Esophagus squamous epithelium (tissue), 4 donors: ENCODE results near the gene PRKACG.

Source experiments
- POLR2A ChIP-seq, 4 donors: fragments of 450-650 bp; IDR thresholded peaks; one replicate each; pipeline ENCODE4 v1.6.1; 2017; ENCODE audit warnings: antibody characterized with exemption in 4 of 4, mild to moderate bottlenecking in 4 of 4, moderate library complexity in 3 of 4
- TF ChIP-seq, protein P1 (sequence below), 6 experiments: fragments of 450-650 bp in 4 of 6; fragments of 200-600 bp in 2 of 6; sonication (generic) in 2 of 6; IDR thresholded peaks; one replicate each; pipeline ENCODE4 v1.5.1; 2016 to 2019; ENCODE audit warnings: antibody characterized with exemption in 6 of 6, mild to moderate bottlenecking in 4 of 6, moderate library complexity in 4 of 6

DNA sequence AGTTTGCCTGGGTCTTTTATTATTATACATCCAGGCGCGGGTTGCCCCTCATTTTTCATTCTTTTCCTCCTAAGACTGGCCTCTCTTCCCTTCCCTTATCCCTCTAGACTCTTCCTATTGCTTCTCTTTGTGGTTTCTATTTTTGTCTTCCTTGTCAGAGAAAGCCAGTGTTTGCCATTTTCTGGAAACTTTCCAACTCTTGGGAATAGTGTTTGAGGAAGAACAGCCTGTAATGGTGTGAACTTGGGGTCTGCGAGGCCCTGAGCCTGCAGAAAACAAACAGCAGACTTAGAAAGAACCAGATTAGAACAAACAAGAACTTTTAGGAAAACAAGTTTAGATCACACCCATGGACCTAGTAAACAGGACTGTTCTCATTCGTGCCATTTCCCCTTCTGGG is 15.5 kb downstream of the PRKACG start:
- TF ChIP-seq, protein P1, sequence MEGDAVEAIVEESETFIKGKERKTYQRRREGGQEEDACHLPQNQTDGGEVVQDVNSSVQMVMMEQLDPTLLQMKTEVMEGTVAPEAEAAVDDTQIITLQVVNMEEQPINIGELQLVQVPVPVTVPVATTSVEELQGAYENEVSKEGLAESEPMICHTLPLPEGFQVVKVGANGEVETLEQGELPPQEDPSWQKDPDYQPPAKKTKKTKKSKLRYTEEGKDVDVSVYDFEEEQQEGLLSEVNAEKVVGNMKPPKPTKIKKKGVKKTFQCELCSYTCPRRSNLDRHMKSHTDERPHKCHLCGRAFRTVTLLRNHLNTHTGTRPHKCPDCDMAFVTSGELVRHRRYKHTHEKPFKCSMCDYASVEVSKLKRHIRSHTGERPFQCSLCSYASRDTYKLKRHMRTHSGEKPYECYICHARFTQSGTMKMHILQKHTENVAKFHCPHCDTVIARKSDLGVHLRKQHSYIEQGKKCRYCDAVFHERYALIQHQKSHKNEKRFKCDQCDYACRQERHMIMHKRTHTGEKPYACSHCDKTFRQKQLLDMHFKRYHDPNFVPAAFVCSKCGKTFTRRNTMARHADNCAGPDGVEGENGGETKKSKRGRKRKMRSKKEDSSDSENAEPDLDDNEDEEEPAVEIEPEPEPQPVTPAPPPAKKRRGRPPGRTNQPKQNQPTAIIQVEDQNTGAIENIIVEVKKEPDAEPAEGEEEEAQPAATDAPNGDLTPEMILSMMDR (IDR thresholded peaks at IDR 0.05), result no peak
- TF ChIP-seq POLR2A (IDR thresholded peaks at IDR 0.05), result no peak
